Retinal pigment epithelial cell (primary cell): ENCODE measurements around the gene SLC9A8.
A peak's percentile ranks its signal among the peaks of the same experiment; 100 is the strongest.

ENCODE experiments used
- DNase-seq: peaks from one replicate; pipeline ENCODE4 v3.0.0-alpha.2; 2010; ENCODE audit warnings: low read depth
- H3K4me3 ChIP-seq: 2 replicates; pipeline ENCODE4 v1.5.1; 2011; ENCODE audit warnings: mild to moderate bottlenecking, low read length, control low read depth, moderate library complexity
- TF ChIP-seq, protein P1 (sequence below): conservative IDR thresholded peaks from 2 replicates; pipeline ENCODE4 v1.5.1; 2011; ENCODE audit warnings: low read depth, low read length, control low read depth, inconsistent platforms

Gene SLC9A8

GRCh38 chr20:49907405-49908257 is 95.0 kb downstream of the SLC9A8 start:
- TF ChIP-seq, protein P1, sequence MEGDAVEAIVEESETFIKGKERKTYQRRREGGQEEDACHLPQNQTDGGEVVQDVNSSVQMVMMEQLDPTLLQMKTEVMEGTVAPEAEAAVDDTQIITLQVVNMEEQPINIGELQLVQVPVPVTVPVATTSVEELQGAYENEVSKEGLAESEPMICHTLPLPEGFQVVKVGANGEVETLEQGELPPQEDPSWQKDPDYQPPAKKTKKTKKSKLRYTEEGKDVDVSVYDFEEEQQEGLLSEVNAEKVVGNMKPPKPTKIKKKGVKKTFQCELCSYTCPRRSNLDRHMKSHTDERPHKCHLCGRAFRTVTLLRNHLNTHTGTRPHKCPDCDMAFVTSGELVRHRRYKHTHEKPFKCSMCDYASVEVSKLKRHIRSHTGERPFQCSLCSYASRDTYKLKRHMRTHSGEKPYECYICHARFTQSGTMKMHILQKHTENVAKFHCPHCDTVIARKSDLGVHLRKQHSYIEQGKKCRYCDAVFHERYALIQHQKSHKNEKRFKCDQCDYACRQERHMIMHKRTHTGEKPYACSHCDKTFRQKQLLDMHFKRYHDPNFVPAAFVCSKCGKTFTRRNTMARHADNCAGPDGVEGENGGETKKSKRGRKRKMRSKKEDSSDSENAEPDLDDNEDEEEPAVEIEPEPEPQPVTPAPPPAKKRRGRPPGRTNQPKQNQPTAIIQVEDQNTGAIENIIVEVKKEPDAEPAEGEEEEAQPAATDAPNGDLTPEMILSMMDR, result no peak
- DNase-seq, result no peak
- no peak overlapping the region for H3K4me3 ChIP-seq

DNA sequence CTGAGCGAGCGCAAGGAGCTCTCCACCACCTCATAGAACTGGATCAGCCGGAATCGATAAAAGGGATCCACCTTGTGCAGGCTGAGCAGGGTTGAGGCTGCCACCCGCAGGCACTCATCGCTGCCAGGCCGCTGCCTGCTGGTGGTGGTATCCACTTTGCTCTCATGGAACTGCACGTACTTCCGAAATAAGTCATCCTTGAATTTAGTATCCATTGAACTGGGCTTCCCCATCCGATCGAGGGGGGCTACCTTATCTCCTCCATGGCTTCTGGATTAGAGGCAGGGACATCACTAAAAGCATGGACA is 95.6 kb downstream of the SLC9A8 start:
- TF ChIP-seq, protein P1, result no peak
- no peak for DNase-seq
- no peak overlapping the region for H3K4me3 ChIP-seq

- no peak overlapping the region for H3K4me3 ChIP-seq
- no peak for DNase-seq
- TF ChIP-seq, protein P1, result peak; percentile 51
Observed at GRCh38 chr20:49909499-49910339, 97.1 kb downstream of the SLC9A8 start.

DNA sequence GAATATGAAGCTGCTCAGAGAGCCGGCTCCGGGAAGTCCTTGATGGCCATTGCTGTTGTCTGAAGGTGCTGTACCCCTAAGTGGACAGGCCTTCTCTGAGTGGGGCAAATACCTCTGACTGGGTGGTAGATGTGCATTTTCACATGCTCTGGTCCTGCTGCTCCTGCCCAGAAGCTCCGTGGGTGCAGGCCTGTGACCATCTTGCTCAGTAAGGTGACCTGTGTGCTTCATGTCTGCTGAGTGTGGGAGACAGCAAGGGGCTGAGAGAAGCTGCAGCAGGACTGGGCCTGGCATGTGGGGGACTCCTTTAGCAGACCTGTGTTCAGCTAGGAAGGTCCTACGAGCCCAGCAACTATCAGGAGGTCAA is 97.7 kb downstream of the SLC9A8 start:
- TF ChIP-seq, protein P1, result no peak
- H3K4me3 ChIP-seq, result no peak overlapping the region
- no peak for DNase-seq

DNA sequence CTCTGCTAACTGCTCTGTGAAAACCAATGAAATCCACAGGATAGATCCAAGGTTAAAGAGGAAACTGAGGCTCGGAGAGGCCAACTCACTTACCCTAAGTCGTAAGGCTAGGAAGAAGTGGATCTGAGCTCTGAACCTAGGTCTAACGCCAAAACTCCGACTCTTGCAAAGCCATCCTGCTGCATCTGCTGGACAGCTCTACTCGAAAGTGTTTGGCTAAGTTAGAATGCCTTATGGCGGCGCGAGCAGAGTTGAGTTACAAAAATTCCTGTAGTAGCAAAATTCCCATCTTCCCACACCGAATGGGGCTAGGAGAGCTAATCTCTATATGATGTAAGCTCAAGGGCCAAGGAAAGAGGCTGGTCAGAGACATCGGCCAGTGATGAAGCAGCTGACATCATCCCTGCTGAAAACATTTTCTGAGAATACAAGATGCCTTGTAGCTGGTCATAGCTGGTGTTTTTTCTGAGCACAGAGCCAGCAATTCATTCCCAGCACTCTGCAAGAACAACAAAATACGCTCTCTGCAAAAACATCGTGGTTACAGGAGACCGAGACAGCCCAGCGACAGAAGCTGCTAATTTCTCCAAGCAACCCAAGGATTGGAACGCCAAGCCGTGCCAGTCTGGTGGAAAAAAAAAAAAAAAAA is 100.9 kb downstream of the SLC9A8 start:
- H3K4me3 ChIP-seq, result no peak overlapping the region
- DNase-seq, result no peak
- TF ChIP-seq, protein P1, result no peak

GRCh38 chr20:49914310-49915117 is 101.9 kb downstream of the SLC9A8 start:
- TF ChIP-seq, protein P1, result peak; percentile 6
- DNase-seq, result no peak
- H3K4me3 ChIP-seq, result peak overlapping the region; percentile 78
